GM23338 (cell line): ENCODE results near the gene CACNA2D1. TPM values are rescaled to one million over a fixed set of nuclear protein-coding genes. Genes with fewer than 3 reads are reported as not detected.

Experiments used
- ATAC-seq: fragments of 200-7000 bp; cut with Tn5 transposase; 3 replicates; pipeline ENCODE4 v1.9.1; 2020
- DNase-seq: peaks from one replicate; pipeline ENCODE4 v3.0.0-alpha.2; 2015; ENCODE audit warnings: low spot score
- H2AFZ ChIP-seq: fragments of 200-600 bp; sonication (generic); 2 replicates; pipeline ENCODE4 v1.8.0; 2016; ENCODE audit warnings: antibody characterized with exemption, mild to moderate bottlenecking, moderate library complexity
- H3F3A ChIP-seq: fragments of 200-600 bp; sonication (generic); replicated peaks from 2 replicates; pipeline ENCODE4 v1.8.0; 2017; ENCODE audit warnings: antibody characterized with exemption, mixed run types, low read depth
- H3K27ac ChIP-seq: fragments of 200-600 bp; sonication (generic); 2 replicates; pipeline ENCODE4 v1.6.1; 2016; ENCODE audit warnings: low read depth
- H3K27me3 ChIP-seq: fragments of 200-600 bp; sonication (generic); 2 replicates; pipeline ENCODE4 v1.8.0; 2016; ENCODE audit warnings: mild to moderate bottlenecking, mixed run types, moderate library complexity; ENCODE audit not compliant: insufficient read depth
- H3K36me3 ChIP-seq: fragments of 200-600 bp; sonication (generic); 2 replicates; pipeline ENCODE4 v1.8.0; 2016; ENCODE audit warnings: mild to moderate bottlenecking; ENCODE audit not compliant: insufficient read depth
- H3K4me1 ChIP-seq: fragments of 200-600 bp; sonication (generic); 2 replicates; pipeline ENCODE4 v1.8.0; 2016; ENCODE audit warnings: mild to moderate bottlenecking, moderate library complexity; ENCODE audit not compliant: insufficient read depth
- H3K4me2 ChIP-seq: fragments of 200-600 bp; sonication (generic); 2 replicates; pipeline ENCODE4 v1.7.1; 2017; ENCODE audit warnings: mixed run types
- H3K4me3 ChIP-seq: fragments of 200-600 bp; sonication (generic); 2 replicates; pipeline ENCODE4 v1.6.1; 2016; ENCODE audit warnings: mixed run types
- H3K79me2 ChIP-seq: fragments of 200-600 bp; sonication (generic); replicated peaks from 2 replicates; pipeline ENCODE4 v1.8.0; 2017; ENCODE audit warnings: mild to moderate bottlenecking; ENCODE audit not compliant: insufficient read depth
- H3K9me2 ChIP-seq: fragments of 200-600 bp; sonication (generic); 2 replicates; pipeline ENCODE4 v1.8.0; 2017; ENCODE audit not compliant: insufficient read depth
- H4K20me1 ChIP-seq: fragments of 200-600 bp; sonication (generic); replicated peaks from 2 replicates; pipeline ENCODE4 v1.8.0; 2017; ENCODE audit warnings: mild to moderate bottlenecking; ENCODE audit not compliant: insufficient read depth
- H3K27ac Mint-ChIP-seq: 2 replicates; pipeline ENCODE4 v1.8.0; 2020; ENCODE audit warnings: inconsistent platforms, mild to moderate bottlenecking, moderate library complexity, mixed read lengths
- H3K27me3 Mint-ChIP-seq: 3 replicates; pipeline ENCODE4 v1.8.0; 2022; ENCODE audit warnings: low read depth, mild to moderate bottlenecking, moderate library complexity, mixed read lengths, inconsistent platforms; ENCODE audit not compliant: insufficient read depth, poor library complexity
- H3K36me3 Mint-ChIP-seq: 3 replicates; pipeline ENCODE4 v1.8.0; 2021; ENCODE audit warnings: low read depth, mild to moderate bottlenecking, inconsistent platforms, moderate library complexity, mixed read lengths
- H3K4me1 Mint-ChIP-seq: 3 replicates; pipeline ENCODE4 v1.8.0; 2020; ENCODE audit warnings: mild to moderate bottlenecking, inconsistent platforms, mixed read lengths
- H3K4me3 Mint-ChIP-seq: 3 replicates; pipeline ENCODE4 v1.8.0; 2021; ENCODE audit warnings: moderate library complexity, mild to moderate bottlenecking, inconsistent platforms, mixed read lengths
- H3K9me3 Mint-ChIP-seq: 3 replicates; pipeline ENCODE4 v1.8.0; 2020; ENCODE audit warnings: moderate library complexity, mild to moderate bottlenecking, inconsistent platforms, mixed read lengths
- CREB1 ChIP-seq: fragments of 250-450 bp; sonication (Bioruptor Pico); IDR thresholded peaks from 2 replicates; pipeline ENCODE4 v1.5.0; 2020; ENCODE audit warnings: low read depth, mild to moderate bottlenecking, moderate library complexity
- CTCF ChIP-seq, 2 experiments: fragments of 200-600 bp in 1 of 2; sonication (generic) in 1 of 2; conservative IDR thresholded peaks; 2 replicates each; pipeline versions ENCODE4 v1.5.1 to v1.6.1; 2016 to 2017; ENCODE audit warnings: antibody characterized with exemption in 2 of 2, low read depth in 2 of 2, mild to moderate bottlenecking in 2 of 2, moderate library complexity in 1 of 2
- ETS1 ChIP-seq: IDR thresholded peaks from 2 replicates; pipeline ENCODE4 v1.6.1; 2016; ENCODE audit warnings: antibody characterized with exemption
- EZH2 ChIP-seq: fragments of 200-600 bp; sonication (generic); IDR thresholded peaks from one replicate; pipeline ENCODE4 v1.8.0; 2017; ENCODE audit warnings: antibody characterized with exemption, mild to moderate bottlenecking, low read depth; ENCODE audit not compliant: unreplicated experiment
- EZH2phosphoT487 ChIP-seq: fragments of 200-600 bp; sonication (generic); IDR thresholded peaks from one replicate; pipeline ENCODE4 v1.8.1; 2018; ENCODE audit warnings: antibody characterized with exemption; ENCODE audit not compliant: unreplicated experiment
- JUNB ChIP-seq: IDR thresholded peaks from one replicate; pipeline ENCODE4 v1.6.1; 2016; ENCODE audit warnings: antibody characterized with exemption; ENCODE audit not compliant: unreplicated experiment
- NANOG ChIP-seq: IDR thresholded peaks from 2 replicates; pipeline ENCODE4 v1.6.1; 2016; ENCODE audit warnings: antibody characterized with exemption, borderline replicate concordance
- POLR2AphosphoS5 ChIP-seq: IDR thresholded peaks from 2 replicates; pipeline ENCODE4 v1.6.1; 2016; ENCODE audit warnings: antibody characterized with exemption, low read depth
- REST ChIP-seq: IDR thresholded peaks from one replicate; pipeline ENCODE4 v1.6.1; 2018; ENCODE audit warnings: antibody characterized with exemption; ENCODE audit not compliant: unreplicated experiment
- STAT1 ChIP-seq: IDR thresholded peaks from one replicate; pipeline ENCODE4 v1.6.1; 2016; ENCODE audit warnings: antibody characterized with exemption; ENCODE audit not compliant: unreplicated experiment
- ZNF114 ChIP-seq: fragments of 250-450 bp; sonication (Bioruptor Pico); IDR thresholded peaks from 2 replicates; pipeline ENCODE4 v1.5.0; 2020; ENCODE audit warnings: mild to moderate bottlenecking, moderate library complexity
- ZNF331 ChIP-seq: fragments of 250-450 bp; sonication (Bioruptor Pico); IDR thresholded peaks from 2 replicates; pipeline ENCODE4 v1.5.0; 2020; ENCODE audit warnings: low read depth, mild to moderate bottlenecking, moderate library complexity
- ZNF462 ChIP-seq: fragments of 250-450 bp; sonication (Bioruptor Pico); IDR thresholded peaks from 2 replicates; pipeline ENCODE4 v1.5.0; 2020; ENCODE audit warnings: mild to moderate bottlenecking, moderate library complexity
- polyA plus RNA-seq: library from polyadenylated mRNA; unstranded; fragments of >200 nt; fragmentation: Nextera tagmentation; extraction: Ambion mirVana; gene quantifications from 2 replicates; pipeline ENCODE4 v1.2.1, GENCODE V29; 2016
- total RNA-seq: library from RNA; depleted of rRNA; stranded (reverse); fragments of >200 nt; shearing (Covaris generic); gene quantifications from 2 replicates; pipeline ENCODE4 v1.2.3, GENCODE V29; 2014

The CACNA2D1 gene
- total and polyA plus RNA-seq, 2 experiments from 2014 or later, result 7.0 to 20.4 TPM

GRCh38 chr7:82382276-82382675 lies 61.3 kb downstream of the CACNA2D1 start:
- DNase-seq (peak; percentile 49), ATAC-seq (peak; percentile 91)
- Mint-ChIP-seq H3K27me3 (no peaks in the 10 kb centered on the region), H3K4me1 (peaks cover 29% of the 10 kb centered on the region), H3K36me3 (no peaks in the 10 kb centered on the region), H3K9me3 (no peaks in the 10 kb centered on the region), H3K4me3 (no peak overlapping the region), H3K27ac (peak overlapping the region; percentile 71; the same call in 1 of the 2 replicates)
- Histone ChIP-seq H3K9me2 (no peaks in the 10 kb centered on the region), H2AFZ (no peak overlapping the region), H3K4me3 (no peak overlapping the region), H3K36me3 (no peaks in the 10 kb centered on the region), H3K4me1 (peaks cover 24% of the 10 kb centered on the region), H3F3A (no peaks in the 10 kb centered on the region), H3K79me2 (no peaks in the 10 kb centered on the region), H3K27me3 (no peaks in the 10 kb centered on the region), H4K20me1 (no peaks in the 10 kb centered on the region), H3K27ac (peak overlapping the region; percentile 6; the same call in 1 of the 2 replicates), H3K4me2 (no peak overlapping the region)
- TF ChIP-seq STAT1 (no peak), ZNF114 (no peak), EZH2phosphoT487 (no peak), ETS1 (no peak), ZNF331 (CRISPR knock-in tag) (no peak), CREB1 (no peak), POLR2AphosphoS5 (no peak), CTCF (conservative IDR thresholded peaks at IDR 0.05; ENCODE audit: low read depth in 2 of 2) (no peak), EZH2 (no peak), NANOG (no peak), REST (no peak), JUNB (no peak), ZNF462 (no peak)
